Natural killer cell (primary cell): ENCODE results near the gene GABPB2. TPM values are rescaled to one million over a fixed set of nuclear protein-coding genes. Genes with fewer than 3 reads are reported as not detected.
"Not testable (repeated sequence)": the region's sequence is repeated elsewhere in the genome, so short reads cannot be mapped to it uniquely, and the experiment has no call there.

Experiments
- ATAC-seq, 3 donors: fragments of 150-1000 bp in 2 of 3; fragments of 200-7000 bp in 1 of 3; cut with Tn5 transposase; 1 replicate in 1 of 3; 2 replicates in 2 of 3; pipeline ENCODE4 v1.10.0; 2021; ENCODE audit warnings: mild to moderate bottlenecking in 2 of 3, moderate library complexity in 2 of 3
- DNase-seq, 2 donors: peaks; one replicate each; pipeline versions ENCODE4 v3.0.0 to v3.0.0-alpha.2; 2013 to 2021; ENCODE audit warnings: mixed read lengths in 1 of 2
- H3K27ac ChIP-seq: one replicate; pipeline ENCODE4 v1.5.1; 2013; ENCODE audit warnings: mild to moderate bottlenecking, low read length
- H3K27me3 ChIP-seq: one replicate; pipeline ENCODE4 v1.6.1; 2013; ENCODE audit warnings: low read length; ENCODE audit not compliant: control insufficient read depth, insufficient read depth
- H3K36me3 ChIP-seq: one replicate; pipeline ENCODE4 v1.6.1; 2013; ENCODE audit warnings: low read length; ENCODE audit not compliant: control insufficient read depth, insufficient read depth
- H3K4me1 ChIP-seq: one replicate; pipeline ENCODE4 v1.6.1; 2013; ENCODE audit warnings: low read length; ENCODE audit not compliant: control insufficient read depth, insufficient read depth
- H3K4me3 ChIP-seq: one replicate; pipeline ENCODE4 v1.5.1; 2013; ENCODE audit warnings: low read length
- H3K9me3 ChIP-seq: one replicate; pipeline ENCODE4 v1.6.1; 2013; ENCODE audit warnings: low read length; ENCODE audit not compliant: control insufficient read depth, insufficient read depth
- H3K27ac Mint-ChIP-seq, 2 donors: one replicate each; pipeline ENCODE4 v1.8.0; 2022; ENCODE audit warnings: mild to moderate bottlenecking in 2 of 2, mixed read lengths in 2 of 2, moderate library complexity in 1 of 2
- H3K27me3 Mint-ChIP-seq, 2 donors: one replicate each; pipeline ENCODE4 v1.8.0; 2022; ENCODE audit warnings: low read depth in 2 of 2, mixed read lengths in 2 of 2
- H3K36me3 Mint-ChIP-seq: one replicate; pipeline ENCODE4 v1.8.0; 2022; ENCODE audit warnings: mixed read lengths
- H3K4me1 Mint-ChIP-seq, 2 donors: one replicate each; pipeline ENCODE4 v1.8.0; 2022; ENCODE audit warnings: mixed read lengths in 2 of 2
- H3K4me3 Mint-ChIP-seq: one replicate; pipeline ENCODE4 v1.8.0; 2022; ENCODE audit warnings: mild to moderate bottlenecking, moderate library complexity, mixed read lengths
- H3K9me3 Mint-ChIP-seq, 2 donors: one replicate each; pipeline ENCODE4 v1.8.0; 2022; ENCODE audit warnings: mixed read lengths in 2 of 2
- WGBS: methylation state at CpG from one replicate; pipeline ENCODE4 v1.1.7; 2013; ENCODE audit warnings: missing lambda C conversion rate; ENCODE audit not compliant: insufficient coverage; 5-methylcytosine and 5-hydroxymethylcytosine counted together
- intact Hi-C: fragments of 100-400 bp; cut with micrococcal nuclease; formaldehyde crosslinking; loops from one replicate; pipeline ENCODE4 v1.14.2; 2022
- total RNA-seq, 4 donors: library from RNA; stranded (reverse); fragments of 120-200 nt in 1 of 4; gene quantifications; one replicate each; pipeline versions ENCODE4 v1.2.3 to v1.2.4, GENCODE V29; 2013 to 2022
- TF ChIP-seq, protein P1 (sequence below): fragments of 200-600 bp; IDR thresholded peaks from one replicate; pipeline ENCODE4 v1.8.0; 2022; ENCODE audit warnings: antibody characterized with exemption

The GABPB2 gene
- total RNA-seq, 3 donors from 2014 or later (not counting 1 experiment from before 2014, with no cell fraction given), result 27.4 to 34.0 (median 30.6) TPM

DNA sequence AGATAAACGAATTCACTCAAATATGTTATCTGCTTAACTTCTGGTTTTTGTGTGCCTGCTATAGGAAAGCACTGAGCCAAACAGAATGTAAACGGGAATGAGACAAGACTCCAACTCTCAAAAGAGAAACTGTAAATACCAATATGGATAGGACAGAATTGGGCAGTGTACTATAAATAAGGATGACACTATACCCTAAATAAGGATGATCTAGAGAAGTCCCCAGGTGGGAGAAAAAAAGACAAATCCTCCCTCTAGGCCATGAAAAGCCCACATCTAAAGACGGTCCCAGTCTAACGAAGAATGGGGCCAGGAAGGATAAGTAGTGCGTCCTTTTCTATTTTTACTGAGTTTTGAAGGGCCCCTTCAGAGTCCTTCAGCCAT, 1.5 kb upstream of the GABPB2 start:
- no peaks in the 10 kb centered on the region for H3K27me3 ChIP-seq
- H3K4me3 ChIP-seq, result no peak overlapping the region
- ATAC-seq, result no peak
- peaks cover 11 to 24% of the 10 kb centered on the region in 2 donors for H3K4me1 Mint-ChIP-seq
- H3K27ac ChIP-seq, result no peak overlapping the region
- intact Hi-C loops, result no loop called here
- peaks cover 16% of the 10 kb centered on the region for H3K4me1 ChIP-seq
- WGBS, result 85% methylated on average over 4 of the region's 5 CpGs
- no peak for DNase-seq
- no peaks in the 10 kb centered on the region for H3K9me3 Mint-ChIP-seq
- peak overlapping the region; percentile 68 to 99 for H3K27ac Mint-ChIP-seq
- H3K36me3 Mint-ChIP-seq, result no peaks in the 10 kb centered on the region
- TF ChIP-seq, protein P1, sequence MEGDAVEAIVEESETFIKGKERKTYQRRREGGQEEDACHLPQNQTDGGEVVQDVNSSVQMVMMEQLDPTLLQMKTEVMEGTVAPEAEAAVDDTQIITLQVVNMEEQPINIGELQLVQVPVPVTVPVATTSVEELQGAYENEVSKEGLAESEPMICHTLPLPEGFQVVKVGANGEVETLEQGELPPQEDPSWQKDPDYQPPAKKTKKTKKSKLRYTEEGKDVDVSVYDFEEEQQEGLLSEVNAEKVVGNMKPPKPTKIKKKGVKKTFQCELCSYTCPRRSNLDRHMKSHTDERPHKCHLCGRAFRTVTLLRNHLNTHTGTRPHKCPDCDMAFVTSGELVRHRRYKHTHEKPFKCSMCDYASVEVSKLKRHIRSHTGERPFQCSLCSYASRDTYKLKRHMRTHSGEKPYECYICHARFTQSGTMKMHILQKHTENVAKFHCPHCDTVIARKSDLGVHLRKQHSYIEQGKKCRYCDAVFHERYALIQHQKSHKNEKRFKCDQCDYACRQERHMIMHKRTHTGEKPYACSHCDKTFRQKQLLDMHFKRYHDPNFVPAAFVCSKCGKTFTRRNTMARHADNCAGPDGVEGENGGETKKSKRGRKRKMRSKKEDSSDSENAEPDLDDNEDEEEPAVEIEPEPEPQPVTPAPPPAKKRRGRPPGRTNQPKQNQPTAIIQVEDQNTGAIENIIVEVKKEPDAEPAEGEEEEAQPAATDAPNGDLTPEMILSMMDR, result no peak
- H3K27me3 Mint-ChIP-seq, result no peaks in the 10 kb centered on the region
- no peaks in the 10 kb centered on the region for H3K36me3 ChIP-seq
- no peaks in the 10 kb centered on the region for H3K9me3 ChIP-seq
- peak overlapping the region; percentile 98 for H3K4me3 Mint-ChIP-seq

DNA sequence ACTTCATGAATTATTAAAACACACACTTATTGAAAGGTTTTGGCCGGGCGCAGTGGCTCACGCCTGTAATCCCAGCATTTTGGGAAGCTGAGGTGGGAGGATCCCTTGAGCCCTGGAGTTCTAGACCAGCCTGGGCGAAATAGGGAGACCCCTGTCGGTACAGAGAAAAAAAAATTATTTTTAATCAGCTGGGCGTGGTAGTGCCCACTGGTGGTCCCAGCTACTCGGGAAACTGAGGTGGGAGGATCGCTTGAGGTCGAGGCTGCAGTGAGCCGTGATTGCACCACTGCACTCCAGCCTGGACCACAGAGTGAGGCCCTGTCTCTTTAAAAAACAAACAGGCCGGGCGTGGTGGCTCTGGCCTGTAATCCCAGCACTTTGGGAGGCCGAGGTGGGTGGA, 1.7 kb downstream of the GABPB2 start:
- ATAC-seq (no peak), DNase-seq (no peak)
- intact Hi-C loops, result no loop called here
- Histone ChIP-seq H3K27me3 (no peaks in the 10 kb centered on the region), H3K27ac (no peak overlapping the region), H3K36me3 (no peaks in the 10 kb centered on the region), H3K9me3 (no peaks in the 10 kb centered on the region), H3K4me3 (no peak overlapping the region), H3K4me1 (peaks cover 16% of the 10 kb centered on the region)
- Mint-ChIP-seq H3K36me3 (no peaks in the 10 kb centered on the region), H3K9me3 (no peaks in the 10 kb centered on the region), H3K27ac (peak overlapping the region; percentile 99 to 100), H3K4me1 (peaks cover 11 to 18% of the 10 kb centered on the region in 2 donors), H3K4me3 (peak overlapping the region; percentile 98), H3K27me3 (no peaks in the 10 kb centered on the region)
- TF ChIP-seq, protein P1, result no peak
- 93% methylated on average over 13 of the region's 13 CpGs for WGBS

DNA sequence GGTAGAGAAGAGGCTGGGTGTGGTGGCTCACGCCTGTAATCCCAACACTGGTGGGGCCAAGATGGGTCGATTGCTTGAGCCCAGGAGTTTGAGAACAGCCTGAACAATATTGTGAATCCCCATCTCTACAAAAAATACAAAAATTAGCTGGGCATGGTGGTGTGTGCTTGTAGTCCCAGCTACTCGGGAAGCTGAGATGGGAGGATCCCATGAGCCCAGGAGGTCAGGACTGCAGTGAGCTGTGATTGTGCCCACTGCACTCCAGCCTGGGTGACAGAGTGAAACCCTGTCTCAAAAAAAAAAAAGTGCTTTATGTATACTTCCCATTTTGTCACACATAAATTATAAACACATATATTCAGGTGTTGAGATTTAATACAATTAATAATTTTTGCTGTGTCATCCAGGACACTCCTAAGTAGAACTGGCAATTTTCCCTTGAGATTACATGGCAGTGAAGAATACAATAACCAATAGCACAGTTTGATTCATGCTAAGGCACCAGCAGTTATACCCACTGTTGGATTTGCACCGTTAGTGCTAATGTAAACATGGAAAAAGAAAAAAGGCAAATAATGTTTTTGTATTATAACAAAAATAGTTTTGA, 15.5 kb downstream of the GABPB2 start:
- ATAC-seq (no peak), DNase-seq (no peak)
- no peaks in the 10 kb centered on the region for H3K9me3 Mint-ChIP-seq
- TF ChIP-seq, protein P1, result no peak
- no peak overlapping the region for H3K4me3 Mint-ChIP-seq
- no peaks in the 10 kb centered on the region for H3K4me1 Mint-ChIP-seq
- no peaks in the 10 kb centered on the region for H3K27me3 Mint-ChIP-seq
- H3K4me1 ChIP-seq, result no peaks in the 10 kb centered on the region
- no peaks in the 10 kb centered on the region for H3K36me3 ChIP-seq
- H3K4me3 ChIP-seq, result no peak overlapping the region
- intact Hi-C loops, result no loop called here
- H3K9me3 ChIP-seq, result no peaks in the 10 kb centered on the region
- no peak overlapping the region for H3K27ac Mint-ChIP-seq
- H3K36me3 Mint-ChIP-seq, result no peaks in the 10 kb centered on the region
- WGBS, result 79% methylated on average over 3 of the region's 4 CpGs
- no peak overlapping the region for H3K27ac ChIP-seq
- H3K27me3 ChIP-seq, result no peaks in the 10 kb centered on the region

DNA sequence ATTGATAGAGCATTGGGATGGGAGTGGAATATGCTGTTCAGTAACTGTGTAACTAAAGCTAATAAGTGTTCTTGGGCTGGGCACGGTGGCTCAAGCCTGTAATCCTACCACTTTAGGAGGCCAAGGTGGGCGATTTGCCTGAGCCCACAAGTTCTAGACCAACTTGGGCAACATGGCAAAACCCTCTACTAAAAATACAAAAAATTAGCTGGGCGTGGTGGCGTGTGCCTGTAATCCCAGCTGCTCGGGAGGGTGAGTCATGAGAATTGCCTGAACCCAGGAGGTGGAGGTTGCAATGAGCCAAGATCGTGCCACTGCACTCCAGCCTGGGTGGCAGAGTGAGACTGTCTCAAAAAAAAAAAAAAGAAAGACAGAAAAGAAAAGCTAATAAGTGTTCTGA, 26.9 kb downstream of the GABPB2 start:
- WGBS, result 93% methylated on average over 6 of the region's 6 CpGs
- H3K9me3 Mint-ChIP-seq, H3K27ac ChIP-seq, H3K36me3 Mint-ChIP-seq, H3K27me3 ChIP-seq, H3K4me3 Mint-ChIP-seq, DNase-seq, H3K36me3 ChIP-seq, H3K27ac Mint-ChIP-seq, H3K27me3 Mint-ChIP-seq, H3K4me3 ChIP-seq, H3K4me1 Mint-ChIP-seq, H3K9me3 ChIP-seq, ATAC-seq, H3K4me1 ChIP-seq: not testable (repeated sequence)
- intact Hi-C loops, result loop anchor here (10.0 kb wide), 1 partner anchor 247 kb away; the partner anchor contains the start of gene RFX5
